SIG-M5 treated with dmso at 0.1 percent for 504 hours (cell line): ENCODE data around the gene ASB11.
A peak's percentile ranks its signal among the peaks of the same experiment; 100 is the strongest.

Experiments
- DNase-seq: peaks from one replicate; lab custom pipeline; 2025; ENCODE audit not compliant: unreplicated experiment; lab: John Stamatoyannopoulos, UW

ASB11 gene, protein sequence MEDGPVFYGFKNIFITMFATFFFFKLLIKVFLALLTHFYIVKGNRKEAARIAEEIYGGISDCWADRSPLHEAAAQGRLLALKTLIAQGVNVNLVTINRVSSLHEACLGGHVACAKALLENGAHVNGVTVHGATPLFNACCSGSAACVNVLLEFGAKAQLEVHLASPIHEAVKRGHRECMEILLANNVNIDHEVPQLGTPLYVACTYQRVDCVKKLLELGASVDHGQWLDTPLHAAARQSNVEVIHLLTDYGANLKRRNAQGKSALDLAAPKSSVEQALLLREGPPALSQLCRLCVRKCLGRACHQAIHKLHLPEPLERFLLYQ

DNA sequence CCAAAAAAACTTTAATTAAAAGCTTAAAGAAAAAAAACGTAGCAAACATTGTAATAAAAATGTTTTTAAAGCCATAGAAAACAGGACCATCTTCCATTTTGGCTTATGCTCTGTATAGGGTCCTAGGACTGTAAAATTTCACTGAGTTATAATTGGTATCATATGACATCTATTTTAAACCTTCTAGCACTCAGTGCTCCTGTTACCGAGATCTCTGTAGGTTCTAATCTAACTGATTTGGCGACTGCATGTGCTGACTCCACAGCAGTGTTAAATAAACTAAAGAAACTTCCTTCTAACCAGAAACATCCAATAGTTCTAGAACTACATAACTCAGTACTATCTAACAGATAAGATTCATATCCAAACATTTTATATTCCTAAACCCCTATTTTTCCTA is at the start of gene ASB11:
Gene ASB11, minus strand, starts transcription at position 132 of the 400 bp plus-strand sequence. Its CDS starts 35 bp downstream, at position 97.
- DNase-seq, result no peak

DNA sequence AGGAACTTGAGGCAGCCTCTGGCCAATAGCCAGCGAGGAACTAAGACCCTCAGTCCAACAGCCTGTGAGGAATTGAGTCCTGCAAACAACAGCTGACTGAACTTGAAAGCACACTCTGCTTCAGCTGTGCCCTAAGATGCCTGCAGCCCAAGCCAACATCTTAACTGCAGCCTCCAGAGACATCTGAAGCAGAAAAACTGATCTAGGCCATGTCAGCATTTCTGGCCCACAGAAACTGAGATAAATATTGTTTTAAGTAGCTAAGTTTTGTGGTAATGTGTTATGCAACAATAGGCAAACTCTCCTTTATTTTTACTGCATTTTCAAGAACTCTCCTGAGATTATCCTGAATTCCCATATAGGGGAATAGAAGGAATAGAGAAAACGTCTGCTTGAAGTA is 44.3 kb upstream of the ASB11 start:
- no peak for DNase-seq

DNA sequence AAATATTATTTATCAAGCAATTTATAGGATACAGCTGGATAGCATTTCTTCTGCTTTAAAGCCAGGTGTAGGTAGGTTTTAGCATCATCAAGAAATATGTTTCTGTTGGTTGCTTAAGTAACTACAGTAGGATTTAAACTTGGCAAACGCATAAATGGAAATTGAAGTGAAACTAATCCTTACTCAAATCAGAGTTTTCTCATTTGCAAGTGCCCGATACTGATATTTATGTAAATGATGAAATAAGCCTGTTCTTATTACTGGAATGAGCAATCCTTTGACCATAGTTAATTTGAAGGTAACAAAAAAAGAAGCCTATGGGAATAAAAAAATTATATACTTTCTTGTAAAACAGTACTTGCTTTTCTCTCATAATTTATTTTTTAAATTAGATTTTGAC is 43.1 kb upstream of the ASB11 start:
- no peak for DNase-seq

DNA sequence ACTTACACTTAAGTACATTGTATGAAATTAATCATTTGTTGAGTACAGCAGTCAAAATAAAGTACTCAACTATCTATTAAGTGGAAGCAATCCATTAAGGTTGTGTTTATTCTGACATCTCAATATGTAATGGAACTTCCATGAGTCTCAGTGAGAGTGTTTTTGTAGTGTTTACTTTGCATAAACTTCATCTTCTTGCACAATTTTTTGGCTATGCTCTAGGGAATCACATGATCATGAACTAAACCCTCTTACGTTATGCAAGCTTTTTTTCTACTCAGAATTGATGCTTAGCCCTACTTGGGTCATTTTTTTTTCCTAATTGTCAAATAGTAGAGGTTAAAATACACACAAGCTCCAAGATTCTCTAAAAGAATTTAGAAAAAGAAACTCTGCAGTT is 41.0 kb upstream of the ASB11 start:
- DNase-seq, result no peak

DNA sequence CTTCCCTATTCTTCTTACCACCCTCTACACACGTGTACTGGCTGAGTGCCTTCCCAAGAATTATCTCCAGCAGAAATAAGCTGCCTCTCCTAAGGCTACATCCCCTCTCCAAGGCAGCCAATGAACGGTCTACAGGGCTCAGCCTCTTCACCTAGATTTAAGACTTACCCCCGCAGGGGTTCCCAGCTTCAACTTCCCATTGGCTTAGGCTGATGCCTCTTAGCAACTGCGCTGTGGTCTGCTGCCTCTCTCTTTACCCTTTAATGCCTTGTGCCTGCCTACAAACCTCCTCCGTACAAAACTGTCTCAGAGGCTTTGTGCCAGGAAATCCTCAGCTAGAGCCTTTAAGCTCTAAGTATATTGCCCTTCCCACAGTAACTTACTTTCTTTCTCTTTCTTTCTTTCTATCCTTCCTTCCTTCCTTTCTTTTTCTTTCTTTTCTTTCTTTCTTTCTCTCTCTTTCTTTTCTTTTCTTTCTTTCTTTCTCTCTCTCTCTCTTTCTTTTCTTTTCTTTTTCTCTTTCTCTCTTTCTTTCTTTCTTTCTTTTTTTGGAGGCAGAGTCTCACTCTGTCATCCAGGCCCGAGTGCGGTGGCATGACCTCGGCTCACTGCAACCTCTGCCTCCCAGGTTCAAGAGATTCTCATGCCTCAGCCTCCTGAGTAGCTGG is 35.0 kb upstream of the ASB11 start:
- no peak for DNase-seq

DNA sequence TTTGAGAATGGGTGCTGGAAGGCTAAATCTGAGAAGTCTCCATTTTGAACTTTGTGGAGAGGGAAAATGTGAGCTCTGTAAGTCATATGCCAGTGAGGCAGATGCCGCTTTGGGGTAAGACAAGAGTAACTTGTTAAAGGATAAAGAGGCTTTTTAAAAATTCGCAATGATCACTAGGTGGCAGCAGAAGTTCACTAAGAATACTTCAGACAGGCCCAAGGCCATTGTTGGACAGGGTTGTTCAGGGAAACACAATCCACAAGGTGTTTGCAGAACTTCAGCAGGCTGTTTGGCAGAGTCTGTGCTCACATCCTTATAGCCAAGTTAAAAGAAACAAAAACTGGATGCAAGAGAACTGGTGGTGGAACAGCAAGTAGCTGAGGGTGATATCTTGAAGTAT is 33.6 kb upstream of the ASB11 start:
- peak; percentile 42 for DNase-seq

DNA sequence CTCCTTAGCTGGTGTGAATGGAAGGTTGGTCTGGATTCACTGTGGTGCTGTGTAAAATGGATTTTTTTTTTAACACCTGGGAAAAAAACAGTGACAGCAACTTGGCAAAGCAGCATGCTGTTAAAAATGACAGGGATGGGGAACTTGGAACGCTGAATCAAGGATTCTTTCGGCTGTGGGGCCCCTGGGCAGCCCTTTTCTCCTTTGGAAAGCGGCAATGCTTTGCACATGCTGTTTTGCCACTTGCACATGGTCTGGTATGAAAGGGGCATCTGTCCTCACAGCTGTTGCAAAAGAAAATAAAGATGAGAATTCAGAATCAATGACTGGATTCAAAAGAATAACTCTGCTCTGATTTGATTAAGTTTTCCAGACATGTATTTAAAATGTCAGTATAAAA is 30.5 kb upstream of the ASB11 start:
- no peak for DNase-seq

DNA sequence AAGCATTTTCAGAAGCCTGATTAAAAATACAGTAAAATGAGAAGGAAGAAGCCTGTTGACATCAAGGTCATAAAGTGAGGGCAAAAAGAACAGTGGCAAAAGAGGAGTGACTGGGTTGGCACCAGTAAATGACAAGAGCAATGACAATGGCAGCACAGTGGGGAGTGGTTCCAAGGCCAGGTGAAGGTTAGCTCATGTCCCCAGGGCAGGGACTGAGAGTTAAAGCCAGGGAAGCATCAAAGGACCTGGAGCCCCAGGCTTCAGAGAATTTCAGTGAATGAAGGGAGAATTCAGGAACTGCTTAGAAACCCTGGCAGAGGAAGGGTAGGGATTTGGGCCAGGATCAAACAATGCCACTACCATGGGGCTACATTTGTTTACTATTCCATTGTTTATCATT is 28.7 kb upstream of the ASB11 start:
- no peak for DNase-seq

DNA sequence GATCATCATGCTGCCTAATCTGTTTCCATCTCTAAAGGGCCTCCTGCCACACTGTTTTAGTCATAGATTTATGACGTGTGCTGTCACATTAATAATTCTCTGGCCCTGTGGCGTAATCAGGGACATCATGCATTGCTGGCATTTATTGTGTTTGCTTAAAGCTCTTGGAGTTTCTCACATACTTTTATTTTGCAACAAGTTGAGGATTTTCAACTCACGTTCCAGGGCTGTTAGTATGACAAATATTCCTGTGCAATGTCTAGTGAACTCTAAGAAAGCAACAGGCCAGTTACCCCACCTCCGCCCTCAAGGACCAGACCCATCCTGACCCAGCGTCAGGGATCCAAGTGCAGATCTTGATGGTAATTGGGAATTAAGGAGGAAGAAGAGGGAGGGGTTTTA is 27.6 kb upstream of the ASB11 start:
- DNase-seq, result peak; percentile 4

DNA sequence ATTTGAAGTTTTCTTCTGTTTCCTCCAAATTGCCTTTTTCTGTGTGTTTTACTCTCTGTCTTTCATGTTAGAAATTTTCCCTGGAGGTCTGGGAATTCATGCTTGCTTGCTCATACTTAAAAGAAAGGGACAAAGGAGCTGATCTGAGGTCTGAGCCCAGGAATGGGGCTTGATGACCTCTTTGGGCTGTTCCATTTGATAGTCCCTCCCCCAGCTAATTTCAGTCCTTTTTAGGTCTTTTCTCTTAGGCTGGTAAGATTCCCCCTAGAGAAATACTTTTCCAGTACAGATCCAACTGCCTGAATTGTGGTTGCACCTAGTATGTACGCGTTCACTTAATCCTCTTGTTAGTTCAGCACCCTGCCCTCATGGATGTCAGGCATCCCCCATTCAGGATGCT is 25.4 kb upstream of the ASB11 start:
- DNase-seq, result no peak

DNA sequence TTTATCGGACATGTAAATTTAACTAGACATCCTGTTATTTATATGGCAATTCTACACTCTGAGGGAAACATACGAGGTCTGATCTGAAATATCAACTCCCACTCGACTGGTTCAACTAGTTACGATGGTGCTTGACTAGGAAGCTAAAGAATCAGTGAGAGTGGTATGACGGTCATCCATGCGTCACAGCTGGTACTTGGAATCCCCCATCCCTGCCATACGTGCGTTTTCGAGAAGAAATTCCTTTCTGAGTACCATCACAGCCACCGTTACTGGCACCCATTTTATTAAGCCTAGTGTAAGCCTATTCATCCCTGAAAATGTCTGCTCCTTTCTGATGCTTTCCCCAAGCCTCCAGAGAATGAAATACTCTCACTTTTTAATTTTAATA is 20.6 kb upstream of the ASB11 start:
- no peak for DNase-seq

DNA sequence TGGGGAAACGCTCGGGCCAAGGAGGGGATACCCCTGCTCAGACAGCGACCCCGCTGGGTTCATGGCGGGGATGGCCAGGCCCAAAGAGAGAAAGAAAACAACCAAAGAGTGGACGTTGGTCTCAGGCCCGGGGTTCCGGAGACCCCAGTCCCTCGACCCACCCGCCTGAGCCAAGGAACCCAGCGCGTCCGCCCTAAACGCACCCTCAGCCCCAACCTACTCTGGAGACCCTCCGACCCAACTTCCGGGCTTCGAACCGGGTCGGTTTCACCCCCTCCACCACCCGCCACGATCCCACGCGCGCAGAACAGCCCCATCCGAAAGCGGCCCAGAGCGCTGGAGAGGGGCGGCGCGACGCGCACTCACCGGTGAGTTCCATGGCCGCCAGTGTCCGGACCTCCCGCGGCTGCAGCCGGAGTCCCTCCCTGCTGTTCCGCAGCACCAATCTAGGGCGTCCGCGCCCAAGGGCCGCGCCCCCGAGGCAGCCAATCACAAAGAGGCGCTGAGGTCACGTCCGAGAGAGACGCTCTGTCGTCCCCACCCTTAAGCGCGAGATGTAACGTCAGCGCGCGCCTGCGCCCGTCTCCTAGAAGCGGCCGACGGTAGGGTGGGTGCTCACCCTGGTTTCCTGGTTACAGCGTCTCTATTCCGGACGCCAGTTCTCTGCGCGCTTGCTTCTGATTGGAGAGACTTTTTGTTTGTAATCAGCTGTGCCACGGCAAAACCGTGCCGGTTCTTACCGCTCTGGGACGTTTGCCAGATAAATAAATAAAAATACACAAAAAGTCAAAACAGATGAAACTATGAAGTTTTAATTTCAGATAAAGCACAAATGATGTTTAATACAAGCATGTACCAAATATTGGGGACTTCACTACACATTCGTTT is 19.9 kb upstream of the ASB11 start, which contains the start of gene PIGA:
Gene PIGA, minus strand, starts transcription at position 389 of the 888 bp plus-strand sequence. CDS start 3,593 bp downstream, outside the sequence.
- DNase-seq, result peak; percentile 93

DNA sequence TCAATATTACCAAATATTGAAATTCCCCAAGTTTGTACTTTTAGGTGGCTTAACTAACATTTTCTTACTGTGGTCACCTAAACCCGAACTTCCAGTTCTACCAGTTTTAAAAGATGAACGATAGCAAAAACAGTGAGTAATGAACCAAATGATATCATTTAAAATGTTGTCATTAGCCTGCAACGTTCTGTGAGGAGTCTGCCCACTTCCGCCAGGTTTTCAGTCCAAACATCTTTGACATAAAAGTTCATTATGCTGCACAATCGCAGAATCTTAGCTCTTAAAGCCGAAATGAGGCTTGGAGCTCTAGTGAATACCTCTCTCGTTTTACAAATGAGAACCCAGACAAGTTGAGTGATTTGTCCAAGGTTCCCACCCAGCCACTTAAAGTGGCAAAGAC is 19.1 kb upstream of the ASB11 start:
- peak; percentile 2 for DNase-seq

DNA sequence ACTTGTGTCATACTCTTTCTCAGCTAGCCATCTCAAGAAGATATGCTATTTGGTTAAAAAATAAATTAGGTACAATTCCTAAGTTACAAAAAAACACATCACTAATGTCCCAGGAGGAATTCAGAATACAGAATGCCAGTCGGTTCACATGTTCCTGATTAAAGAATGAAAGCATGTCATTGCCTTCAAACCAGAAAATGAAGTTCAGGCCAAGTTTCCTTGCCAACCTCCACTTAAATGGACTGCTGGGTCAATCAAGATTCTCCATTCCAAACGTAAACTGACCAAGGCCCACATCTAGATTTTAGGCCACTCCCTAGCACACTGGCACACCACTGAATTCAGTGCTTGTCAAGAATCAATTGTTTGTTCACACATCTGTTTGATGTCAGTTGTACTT is 13.4 kb upstream of the ASB11 start:
- no peak for DNase-seq

DNA sequence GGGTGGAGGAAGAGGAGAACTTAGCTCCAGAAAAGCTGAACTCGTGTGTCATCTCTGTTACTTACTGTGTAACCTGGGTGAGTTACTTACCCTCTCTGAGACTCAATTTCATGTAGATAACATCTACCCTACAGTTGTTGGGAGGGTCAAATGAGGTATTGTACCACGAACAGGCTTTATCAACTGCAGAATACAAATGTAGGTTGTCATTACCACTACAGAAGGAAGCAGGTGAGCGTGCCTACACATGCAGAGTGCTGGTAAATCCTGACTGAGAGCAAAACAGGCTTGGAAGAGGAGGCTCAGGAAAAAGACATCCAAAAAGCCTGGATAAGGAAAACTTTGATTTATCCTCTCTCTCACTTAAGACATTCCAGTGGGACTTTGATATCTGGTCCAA is 12.7 kb upstream of the ASB11 start:
- DNase-seq, result no peak

DNA sequence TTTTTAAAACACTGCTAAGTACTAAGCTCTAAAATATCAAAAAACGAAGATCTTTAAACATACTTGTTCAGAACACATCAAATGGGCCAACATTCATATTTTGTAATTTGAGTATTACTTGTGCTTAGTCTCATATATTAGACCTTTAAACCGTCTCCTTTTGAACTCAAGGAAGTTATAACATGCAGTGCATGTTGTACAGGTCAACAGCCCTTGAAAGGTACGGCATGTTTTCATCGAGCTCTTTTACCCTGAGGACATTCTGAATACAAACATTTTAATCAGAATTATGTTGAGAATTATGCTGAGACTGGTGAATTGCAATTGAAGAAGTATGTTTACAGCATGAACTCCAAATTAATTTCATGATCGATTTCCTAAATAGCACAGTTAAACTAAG is 7.0 kb upstream of the ASB11 start:
- no peak for DNase-seq

DNA sequence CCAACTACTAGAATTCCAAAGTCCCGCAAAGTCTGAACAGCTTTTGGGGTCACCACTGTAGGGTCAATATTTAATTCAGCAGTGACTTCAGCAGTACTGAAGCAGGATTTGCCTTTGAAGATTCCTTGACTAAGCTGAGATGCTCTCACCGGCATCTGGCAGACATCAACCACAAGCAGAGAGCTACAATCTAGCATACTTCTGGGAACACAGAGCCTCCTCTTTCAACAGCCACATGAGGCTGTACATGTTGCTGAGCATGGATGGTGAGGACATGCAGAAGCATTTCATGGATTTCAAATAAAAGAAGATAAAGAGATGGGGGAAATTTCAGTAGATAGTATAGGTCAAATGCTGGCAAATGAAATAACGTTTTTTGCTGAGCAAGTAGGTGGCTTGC is 6.6 kb upstream of the ASB11 start:
- DNase-seq, result no peak

DNA sequence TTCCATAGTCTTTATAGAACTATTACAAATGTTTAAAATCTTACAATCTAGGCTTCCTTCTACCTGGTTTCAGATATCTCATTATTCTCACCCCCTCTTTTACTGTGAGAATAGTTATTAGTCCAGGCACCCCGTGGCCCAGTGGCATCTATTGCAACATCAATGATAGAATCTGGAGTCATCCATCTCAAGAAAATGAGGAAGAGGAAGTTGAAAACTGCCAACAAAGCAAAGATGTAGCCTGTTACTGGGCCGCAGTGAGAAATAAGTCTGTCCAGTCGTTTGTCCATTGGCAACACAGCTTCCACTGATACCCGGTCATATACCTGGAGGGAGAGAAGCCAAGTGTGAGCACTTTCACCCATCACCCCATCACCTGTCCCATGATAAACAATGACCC is 6.0 kb upstream of the ASB11 start:
- peak; percentile 51 for DNase-seq

DNA sequence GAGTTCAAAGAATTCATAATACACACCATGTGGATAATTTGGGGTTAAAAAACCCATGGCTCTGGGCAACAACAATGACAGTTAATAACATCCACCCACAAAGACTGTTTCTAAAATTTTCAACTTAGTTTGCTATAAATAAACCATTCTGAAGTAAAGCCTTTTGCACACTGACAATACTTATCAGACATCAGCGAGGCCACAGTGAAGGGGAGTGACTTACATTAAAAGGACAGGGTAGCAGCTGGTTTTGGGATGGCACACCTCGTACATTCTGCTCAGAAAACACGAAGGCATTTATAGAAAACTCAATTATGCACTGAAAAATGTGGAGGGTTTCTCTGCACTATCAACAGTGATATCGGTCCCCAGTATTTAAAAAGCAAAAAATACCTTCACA is 4.9 kb upstream of the ASB11 start:
- no peak for DNase-seq

DNA sequence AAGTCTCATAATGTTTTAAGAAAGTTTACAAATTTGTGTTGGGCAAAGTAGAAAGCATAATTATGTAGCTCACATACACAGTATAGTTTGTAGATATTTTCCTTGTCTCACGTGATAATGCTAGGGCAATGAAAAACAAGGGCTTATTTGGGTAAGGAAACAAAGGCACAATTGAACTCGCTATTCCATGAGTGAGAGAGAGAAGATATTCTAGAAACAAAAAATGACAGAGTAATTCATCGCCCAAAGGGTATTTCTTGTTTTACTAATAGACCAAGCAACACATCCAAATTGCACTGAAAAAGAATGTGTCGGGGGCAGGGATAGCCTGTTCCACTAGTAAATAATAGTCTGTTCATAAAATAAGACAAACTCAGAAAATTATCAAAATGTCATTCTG is 3.6 kb upstream of the ASB11 start:
- no peak for DNase-seq

DNA sequence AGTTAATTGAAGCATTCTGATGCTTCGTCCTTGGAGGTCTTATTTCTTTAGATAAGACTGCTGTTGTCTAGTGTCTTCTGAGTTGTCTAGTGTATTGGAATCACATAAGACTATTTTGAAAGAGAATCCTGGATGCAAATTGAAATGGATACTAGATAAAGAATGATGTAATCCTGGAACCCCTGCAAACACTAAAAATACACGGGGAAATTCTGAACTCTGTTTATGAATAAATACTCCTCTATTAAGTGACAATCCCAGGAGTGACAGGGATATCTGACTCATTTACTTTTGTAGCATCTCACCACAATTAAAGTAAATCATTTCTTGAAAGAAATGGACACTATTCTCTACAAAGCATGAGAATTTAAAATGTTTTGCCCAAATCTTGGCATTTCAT is 968 bp downstream of the ASB11 start:
- no peak for DNase-seq

DNA sequence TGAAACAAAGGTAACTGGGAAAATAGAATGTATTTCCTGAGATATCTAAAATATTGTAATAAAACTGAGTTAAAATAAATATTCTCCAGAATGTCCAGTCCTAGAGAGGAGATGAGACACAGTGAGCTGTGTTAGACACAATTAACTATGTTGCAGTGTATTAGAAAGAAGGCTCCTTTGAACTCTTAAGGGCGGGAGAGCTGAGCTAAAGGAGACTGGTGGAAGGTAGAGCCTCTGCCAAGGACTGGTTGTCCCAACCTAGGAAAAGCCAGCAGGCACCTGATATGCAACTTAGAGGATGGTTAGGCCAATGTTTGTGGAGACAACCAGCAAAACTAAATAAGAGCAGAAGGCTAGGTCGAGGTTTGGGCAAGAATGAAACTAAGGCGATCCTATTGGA is 4.3 kb downstream of the ASB11 start:
- DNase-seq, result no peak
